HEK293 (cell line): ENCODE measurements around the gene SOX13.

ENCODE experiments used
- CTCF ChIA-PET: fragments of 350-600 bp; formaldehyde crosslinking; extraction: SDS; loops from one replicate; lab custom pipeline; 2021; ENCODE audit warnings: antibody characterized with exemption; lab: Yijun Ruan, JAX
- POLR2A ChIA-PET: fragments of 300-600 bp; formaldehyde crosslinking; extraction: SDS; loops from one replicate; lab custom pipeline; 2020; ENCODE audit warnings: antibody characterized with exemption, inconsistent platforms; lab: Yijun Ruan, JAX
- H3K27ac ChIP-seq: fragments of 200-500 bp; sonication (Bioruptor generic); 2 replicates; pipeline ENCODE4 v1.5.1; 2014; ENCODE audit warnings: low read depth, low read length, control low read depth, inconsistent platforms; ENCODE audit errors: extremely low read depth
- H3K36me3 ChIP-seq, 2 experiments: fragments of 200-500 bp in 1 of 2; sonication (Bioruptor generic) in 1 of 2; 1 replicate in 1 of 2; 2 replicates in 1 of 2; pipeline ENCODE4 v1.5.1; 2014 to 2017; ENCODE audit warnings: inconsistent platforms in 2 of 2, low read length in 2 of 2; ENCODE audit not compliant: control insufficient read depth in 2 of 2, insufficient read depth in 1 of 2
- H3K4me1 ChIP-seq: fragments of 200-500 bp; sonication (Bioruptor generic); 2 replicates; pipeline ENCODE4 v1.5.1; 2014; ENCODE audit warnings: mild to moderate bottlenecking, low read length, inconsistent platforms; ENCODE audit not compliant: control insufficient read depth, insufficient read depth
- H3K4me3 ChIP-seq: 2 replicates; pipeline ENCODE4 v1.5.1; 2011; ENCODE audit warnings: low read depth, mild to moderate bottlenecking, control low read depth, low read length, moderate library complexity
- H3K9me3 ChIP-seq: fragments of 200-500 bp; sonication (Bioruptor generic); 2 replicates; pipeline ENCODE4 v1.5.1; 2014; ENCODE audit warnings: low read depth, low read length, inconsistent platforms; ENCODE audit not compliant: control insufficient read depth, insufficient read depth
- AEBP2 ChIP-seq: fragments of 450-650 bp; formaldehyde crosslinking; IDR thresholded peaks from 2 replicates; pipeline ENCODE4 v1.5.1; 2016; ENCODE audit warnings: missing biosample characterization, missing genetic modification characterization, borderline replicate concordance
- KLF7 ChIP-seq: fragments of 450-650 bp; formaldehyde crosslinking; IDR thresholded peaks from 2 replicates; pipeline ENCODE4 v1.5.1; 2016; ENCODE audit warnings: missing biosample characterization, missing genetic modification characterization, borderline replicate concordance
- ZBTB1 ChIP-seq: fragments of 450-650 bp; formaldehyde crosslinking; IDR thresholded peaks from 2 replicates; pipeline ENCODE4 v1.5.1; 2016; ENCODE audit warnings: missing biosample characterization, missing genetic modification characterization
- ZIC2 ChIP-seq: fragments of 450-650 bp; formaldehyde crosslinking; IDR thresholded peaks from 2 replicates; pipeline ENCODE4 v1.5.1; 2016; ENCODE audit warnings: missing biosample characterization, missing genetic modification characterization
- ZNF138 ChIP-seq: fragments of 450-650 bp; formaldehyde crosslinking; IDR thresholded peaks from 2 replicates; pipeline ENCODE4 v1.5.1; 2016; ENCODE audit warnings: missing biosample characterization, missing genetic modification characterization, borderline replicate concordance
- ZNF19 ChIP-seq: fragments of 450-650 bp; formaldehyde crosslinking; IDR thresholded peaks from 2 replicates; pipeline ENCODE4; 2016; ENCODE audit warnings: missing biosample characterization, missing genetic modification characterization, low read depth
- ZNF214 ChIP-seq: fragments of 450-650 bp; formaldehyde crosslinking; IDR thresholded peaks from 2 replicates; pipeline ENCODE4 v1.5.1; 2017; ENCODE audit warnings: missing biosample characterization, mild to moderate bottlenecking, missing genetic modification characterization, borderline replicate concordance
- ZNF366 ChIP-seq: fragments of 450-650 bp; formaldehyde crosslinking; conservative IDR thresholded peaks from 2 replicates; pipeline ENCODE4 v1.5.1; 2016; ENCODE audit warnings: missing biosample characterization, missing genetic modification characterization
- ZNF37A ChIP-seq: fragments of 450-650 bp; IDR thresholded peaks from 2 replicates; pipeline ENCODE4 v1.5.1; 2018; ENCODE audit warnings: missing biosample characterization, missing genetic modification characterization
- ZNF398 ChIP-seq: fragments of 450-650 bp; formaldehyde crosslinking; IDR thresholded peaks from 2 replicates; pipeline ENCODE4 v1.5.1; 2017; ENCODE audit warnings: missing biosample characterization, missing genetic modification characterization
- ZNF501 ChIP-seq: fragments of 450-650 bp; formaldehyde crosslinking; IDR thresholded peaks from 2 replicates; pipeline ENCODE4 v1.5.1; 2016; ENCODE audit warnings: missing biosample characterization, missing genetic modification characterization
- ZNF529 ChIP-seq: fragments of 450-650 bp; formaldehyde crosslinking; IDR thresholded peaks from 2 replicates; pipeline ENCODE4 v1.5.1; 2017; ENCODE audit warnings: missing genetic modification characterization, missing biosample characterization; ENCODE audit not compliant: insufficient replicate concordance
- ZNF704 ChIP-seq: fragments of 450-650 bp; formaldehyde crosslinking; IDR thresholded peaks from 2 replicates; pipeline ENCODE4 v1.5.1; 2016; ENCODE audit warnings: missing biosample characterization, missing genetic modification characterization
- ZNF785 ChIP-seq: fragments of 450-650 bp; formaldehyde crosslinking; IDR thresholded peaks from 2 replicates; pipeline ENCODE4 v1.5.1; 2016; ENCODE audit warnings: missing biosample characterization, missing genetic modification characterization
- ZSCAN30 ChIP-seq: fragments of 450-650 bp; IDR thresholded peaks from 2 replicates; pipeline ENCODE4 v1.5.1; 2018; ENCODE audit warnings: missing biosample characterization, mild to moderate bottlenecking, missing genetic modification characterization, moderate library complexity
- TF ChIP-seq, protein P1 (sequence below): fragments of 450-650 bp; formaldehyde crosslinking; IDR thresholded peaks from 2 replicates; pipeline ENCODE4 v1.5.1; 2016; ENCODE audit warnings: missing biosample characterization, missing genetic modification characterization
- TF ChIP-seq, protein P2 (sequence below): fragments of 450-650 bp; IDR thresholded peaks from 2 replicates; pipeline ENCODE4 v1.5.1; 2018; ENCODE audit warnings: missing biosample characterization, missing genetic modification characterization
- TF ChIP-seq, protein P3 (sequence below): fragments of 450-650 bp; formaldehyde crosslinking; IDR thresholded peaks from 2 replicates; pipeline ENCODE4 v1.5.1; 2016; ENCODE audit warnings: missing biosample characterization, missing genetic modification characterization
- TF ChIP-seq, protein P4 (sequence below): fragments of 450-650 bp; formaldehyde crosslinking; IDR thresholded peaks from 2 replicates; pipeline ENCODE4 v1.5.0; 2017; ENCODE audit warnings: missing biosample characterization, missing genetic modification characterization, borderline replicate concordance

Gene SOX13

DNA sequence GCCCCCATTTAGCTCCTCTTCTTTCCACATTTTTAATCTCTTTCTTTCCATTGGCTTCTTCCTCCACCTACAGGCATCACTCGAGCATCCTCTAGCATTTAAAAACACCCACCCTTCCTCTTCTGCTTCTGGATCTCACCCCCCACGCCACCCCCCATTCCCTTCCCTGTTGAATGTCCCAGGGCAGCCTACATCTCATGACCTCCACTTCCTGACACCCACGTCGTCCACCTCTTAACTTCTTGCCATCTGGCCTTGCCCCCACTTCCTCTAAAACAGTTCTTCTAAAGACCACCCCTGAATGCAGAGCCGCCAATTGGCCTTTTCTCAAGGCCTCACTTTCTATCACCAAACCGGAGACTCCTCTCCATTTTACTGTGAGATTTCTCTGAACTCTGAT, 85.0 kb downstream of the SOX13 start (continued):
- no peak for TF ChIP-seq AEBP2
- no peak for TF ChIP-seq ZNF529 (tag by site-specific recombination)
- TF ChIP-seq, protein P1, sequence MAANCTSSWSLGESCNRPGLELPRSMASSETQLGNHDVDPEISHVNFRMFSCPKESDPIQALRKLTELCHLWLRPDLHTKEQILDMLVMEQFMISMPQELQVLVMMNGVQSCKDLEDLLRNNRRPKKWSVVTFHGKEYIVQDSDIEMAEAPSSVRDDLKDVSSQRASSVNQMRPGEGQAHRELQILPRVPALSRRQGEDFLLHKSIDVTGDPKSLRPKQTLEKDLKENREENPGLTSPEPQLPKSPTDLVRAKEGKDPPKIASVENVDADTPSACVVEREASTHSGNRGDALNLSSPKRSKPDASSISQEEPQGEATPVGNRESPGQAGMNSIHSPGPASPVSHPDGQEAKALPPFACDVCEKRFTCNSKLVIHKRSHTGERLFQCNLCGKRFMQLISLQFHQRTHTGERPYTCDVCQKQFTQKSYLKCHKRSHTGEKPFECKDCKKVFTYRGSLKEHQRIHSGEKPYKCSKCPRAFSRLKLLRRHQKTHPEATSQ (tag by site-specific recombination), result no peak
- TF ChIP-seq, protein P2, sequence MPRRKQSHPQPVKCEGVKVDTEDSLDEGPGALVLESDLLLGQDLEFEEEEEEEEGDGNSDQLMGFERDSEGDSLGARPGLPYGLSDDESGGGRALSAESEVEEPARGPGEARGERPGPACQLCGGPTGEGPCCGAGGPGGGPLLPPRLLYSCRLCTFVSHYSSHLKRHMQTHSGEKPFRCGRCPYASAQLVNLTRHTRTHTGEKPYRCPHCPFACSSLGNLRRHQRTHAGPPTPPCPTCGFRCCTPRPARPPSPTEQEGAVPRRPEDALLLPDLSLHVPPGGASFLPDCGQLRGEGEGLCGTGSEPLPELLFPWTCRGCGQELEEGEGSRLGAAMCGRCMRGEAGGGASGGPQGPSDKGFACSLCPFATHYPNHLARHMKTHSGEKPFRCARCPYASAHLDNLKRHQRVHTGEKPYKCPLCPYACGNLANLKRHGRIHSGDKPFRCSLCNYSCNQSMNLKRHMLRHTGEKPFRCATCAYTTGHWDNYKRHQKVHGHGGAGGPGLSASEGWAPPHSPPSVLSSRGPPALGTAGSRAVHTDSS (tag by site-specific recombination), result no peak
- TF ChIP-seq ZNF37A (tag by site-specific recombination), result no peak
- no peak for TF ChIP-seq ZNF785 (tag by site-specific recombination)

DNA sequence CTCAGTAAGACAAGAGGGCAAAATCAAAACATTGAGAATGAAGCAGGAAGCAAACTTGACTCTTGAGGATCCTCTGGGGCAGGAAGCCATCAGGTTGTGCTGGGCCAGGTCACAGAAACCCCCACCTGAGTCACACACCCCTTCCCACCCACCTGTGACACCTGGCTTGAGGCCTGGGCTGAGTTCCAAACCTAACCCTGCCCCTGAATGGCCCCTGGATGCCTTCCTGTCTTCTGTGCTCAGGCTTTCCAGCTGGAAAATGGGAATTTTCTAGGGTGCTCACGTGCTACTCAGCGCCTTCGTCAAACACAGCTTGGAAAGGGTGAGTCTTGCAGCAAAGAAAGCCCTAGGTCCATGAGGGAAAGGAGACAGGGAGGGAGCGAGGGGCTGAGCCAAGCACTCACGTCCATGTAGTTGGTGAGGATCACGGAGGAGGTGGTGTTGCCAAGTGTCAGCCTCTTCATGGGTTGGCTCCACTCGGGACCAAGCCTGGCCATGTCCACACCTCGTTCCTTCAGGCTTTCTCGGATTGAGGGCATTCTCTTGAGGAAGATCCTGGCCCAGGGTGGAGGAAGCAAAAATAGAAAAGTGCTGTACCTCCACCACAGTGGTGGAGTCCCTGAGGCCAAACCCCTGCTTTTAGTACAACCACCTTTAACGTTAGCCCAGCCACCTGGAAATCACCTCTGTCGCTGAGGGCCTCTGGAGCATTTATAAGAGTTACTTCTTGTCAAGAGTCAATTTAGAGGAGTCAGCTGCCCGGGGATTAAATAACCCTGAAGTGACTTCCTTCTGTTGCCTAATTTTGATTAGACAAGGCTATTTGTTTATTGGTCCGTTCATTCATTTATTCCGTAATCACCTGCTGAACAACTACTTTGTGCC, 88.9 kb downstream of the SOX13 start:
- H3K36me3 ChIP-seq, result no peaks in the 10 kb centered on the region
- H3K27ac ChIP-seq, result no peak overlapping the region
- H3K4me1 ChIP-seq, result no peaks in the 10 kb centered on the region
- POLR2A ChIA-PET, result no interaction called here
- CTCF ChIA-PET, result interaction anchor here (0.5 to 14.1 kb wide), 53 partner anchors 7 to 761 kb away, joined by 3 to 178 read pairs (median 5); partner anchors contain the start of genes ETNK2, GOLT1A and PLEKHA6
- no peak overlapping the region for H3K4me3 ChIP-seq
- no peaks in the 10 kb centered on the region for H3K9me3 ChIP-seq
- no peak for TF ChIP-seq ZNF366 (tag by site-specific recombination)
- TF ChIP-seq, protein P3, sequence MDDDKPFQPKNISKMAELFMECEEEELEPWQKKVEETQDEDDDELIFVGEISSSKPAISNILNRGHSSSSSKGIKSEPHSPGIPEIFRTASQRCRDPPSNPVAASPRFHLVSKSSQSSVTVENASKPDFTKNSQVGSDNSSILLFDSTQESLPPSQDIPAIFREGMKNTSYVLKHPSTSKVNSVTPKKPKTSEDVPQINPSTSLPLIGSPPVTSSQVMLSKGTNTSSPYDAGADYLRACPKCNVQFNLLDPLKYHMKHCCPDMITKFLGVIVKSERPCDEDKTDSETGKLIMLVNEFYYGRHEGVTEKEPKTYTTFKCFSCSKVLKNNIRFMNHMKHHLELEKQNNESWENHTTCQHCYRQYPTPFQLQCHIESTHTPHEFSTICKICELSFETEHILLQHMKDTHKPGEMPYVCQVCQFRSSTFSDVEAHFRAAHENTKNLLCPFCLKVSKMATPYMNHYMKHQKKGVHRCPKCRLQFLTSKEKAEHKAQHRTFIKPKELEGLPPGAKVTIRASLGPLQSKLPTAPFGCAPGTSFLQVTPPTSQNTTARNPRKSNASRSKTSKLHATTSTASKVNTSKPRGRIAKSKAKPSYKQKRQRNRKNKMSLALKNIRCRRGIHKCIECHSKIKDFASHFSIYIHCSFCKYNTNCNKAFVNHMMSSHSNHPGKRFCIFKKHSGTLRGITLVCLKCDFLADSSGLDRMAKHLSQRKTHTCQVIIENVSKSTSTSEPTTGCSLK (tag by site-specific recombination), result no peak
- no peak for TF ChIP-seq ZNF138 (tag by site-specific recombination)
- no peak for TF ChIP-seq ZNF19 (tag by site-specific recombination)
- TF ChIP-seq, protein P4, sequence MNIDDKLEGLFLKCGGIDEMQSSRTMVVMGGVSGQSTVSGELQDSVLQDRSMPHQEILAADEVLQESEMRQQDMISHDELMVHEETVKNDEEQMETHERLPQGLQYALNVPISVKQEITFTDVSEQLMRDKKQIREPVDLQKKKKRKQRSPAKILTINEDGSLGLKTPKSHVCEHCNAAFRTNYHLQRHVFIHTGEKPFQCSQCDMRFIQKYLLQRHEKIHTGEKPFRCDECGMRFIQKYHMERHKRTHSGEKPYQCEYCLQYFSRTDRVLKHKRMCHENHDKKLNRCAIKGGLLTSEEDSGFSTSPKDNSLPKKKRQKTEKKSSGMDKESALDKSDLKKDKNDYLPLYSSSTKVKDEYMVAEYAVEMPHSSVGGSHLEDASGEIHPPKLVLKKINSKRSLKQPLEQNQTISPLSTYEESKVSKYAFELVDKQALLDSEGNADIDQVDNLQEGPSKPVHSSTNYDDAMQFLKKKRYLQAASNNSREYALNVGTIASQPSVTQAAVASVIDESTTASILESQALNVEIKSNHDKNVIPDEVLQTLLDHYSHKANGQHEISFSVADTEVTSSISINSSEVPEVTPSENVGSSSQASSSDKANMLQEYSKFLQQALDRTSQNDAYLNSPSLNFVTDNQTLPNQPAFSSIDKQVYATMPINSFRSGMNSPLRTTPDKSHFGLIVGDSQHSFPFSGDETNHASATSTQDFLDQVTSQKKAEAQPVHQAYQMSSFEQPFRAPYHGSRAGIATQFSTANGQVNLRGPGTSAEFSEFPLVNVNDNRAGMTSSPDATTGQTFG, result no peak
- TF ChIP-seq ZNF501 (tag by site-specific recombination), result no peak
- no peak for TF ChIP-seq ZNF704 (tag by site-specific recombination)
- no peak for TF ChIP-seq ZIC2 (tag by site-specific recombination)
- no peak for TF ChIP-seq KLF7
- TF ChIP-seq ZNF214 (tag by site-specific recombination), result no peak
- no peak for TF ChIP-seq ZSCAN30
- no peak for TF ChIP-seq ZBTB1 (tag by site-specific recombination)
- TF ChIP-seq ZNF398 (tag by site-specific recombination), result no peak
